H9 (cell line): ENCODE measurements around the gene MFSD11. TPM values are rescaled to one million over a fixed set of nuclear protein-coding genes. Genes with fewer than 3 reads are reported as not detected.

Experiments used
- DNase-seq: peaks from one replicate; pipeline ENCODE4 v3.0.0-alpha.2; 2017
- H2AFZ ChIP-seq: one replicate; pipeline ENCODE4 v1.6.1; 2013; ENCODE audit warnings: mild to moderate bottlenecking, low read length, control low read depth, moderate library complexity
- H2AK5ac ChIP-seq: 2 replicates; pipeline ENCODE4 v1.6.1; 2013; ENCODE audit warnings: low read length, control low read depth, mixed read lengths; ENCODE audit not compliant: insufficient read length
- H2BK120ac ChIP-seq: one replicate; pipeline ENCODE4 v1.6.1; 2013; ENCODE audit warnings: low read depth, mild to moderate bottlenecking, low read length, control low read depth, inconsistent platforms; ENCODE audit not compliant: poor library complexity, severe bottlenecking
- H2BK12ac ChIP-seq: 2 replicates; pipeline ENCODE4 v1.6.1; 2013; ENCODE audit warnings: low read length, control low read depth, mixed read lengths, low read depth; ENCODE audit not compliant: insufficient read length
- H2BK15ac ChIP-seq: 2 replicates; pipeline ENCODE4 v1.6.1; 2013; ENCODE audit warnings: low read depth, low read length, control low read depth
- H2BK20ac ChIP-seq: one replicate; pipeline ENCODE4 v1.6.1; 2013; ENCODE audit warnings: low read depth, mild to moderate bottlenecking, low read length, control low read depth, inconsistent platforms; ENCODE audit not compliant: poor library complexity, severe bottlenecking
- H2BK5ac ChIP-seq: 2 replicates; pipeline ENCODE4 v1.6.1; 2013; ENCODE audit warnings: low read length, control low read depth, mixed read lengths; ENCODE audit not compliant: insufficient read length
- H3K14ac ChIP-seq: 2 replicates; pipeline ENCODE4 v1.6.1; 2013; ENCODE audit warnings: low read length, control low read depth; ENCODE audit not compliant: insufficient read depth
- H3K18ac ChIP-seq: 2 replicates; pipeline ENCODE4 v1.6.1; 2013; ENCODE audit warnings: low read depth, mild to moderate bottlenecking, mixed read lengths, low read length, control low read depth; ENCODE audit not compliant: insufficient read length
- H3K23ac ChIP-seq: 2 replicates; pipeline ENCODE4 v1.6.1; 2013; ENCODE audit warnings: low read length, control low read depth, mixed read lengths, low read depth; ENCODE audit not compliant: insufficient read length
- H3K23me2 ChIP-seq: 2 replicates; pipeline ENCODE4 v1.6.1; 2013; ENCODE audit warnings: low read depth, mild to moderate bottlenecking, mixed read lengths, low read length, control low read depth; ENCODE audit not compliant: insufficient read length, poor library complexity, severe bottlenecking
- H3K27ac ChIP-seq: 2 replicates; pipeline ENCODE4 v1.5.1; 2013; ENCODE audit warnings: low read length, control low read depth, mixed read lengths, low read depth; ENCODE audit not compliant: insufficient read length
- H3K27me3 ChIP-seq: 2 replicates; pipeline ENCODE4 v1.6.1; 2013; ENCODE audit warnings: low read length, control low read depth, inconsistent platforms; ENCODE audit not compliant: insufficient read depth
- H3K4ac ChIP-seq: 2 replicates; pipeline ENCODE4 v1.6.1; 2013; ENCODE audit warnings: low read depth, mild to moderate bottlenecking, control low read depth, inconsistent platforms, low read length, moderate library complexity
- H3K4me1 ChIP-seq: 2 replicates; pipeline ENCODE4 v1.6.1; 2013; ENCODE audit warnings: low read length, control low read depth, inconsistent platforms; ENCODE audit not compliant: insufficient read depth
- H3K4me2 ChIP-seq: 2 replicates; pipeline ENCODE4 v1.6.1; 2013; ENCODE audit warnings: low read length, control low read depth, mixed read lengths; ENCODE audit not compliant: insufficient read length, insufficient read depth
- H3K56ac ChIP-seq: 2 replicates; pipeline ENCODE4 v1.6.1; 2013; ENCODE audit warnings: low read depth, mild to moderate bottlenecking, mixed read lengths, low read length, control low read depth; ENCODE audit not compliant: insufficient read length
- H3K79me1 ChIP-seq: 2 replicates; pipeline ENCODE4 v1.6.1; 2013; ENCODE audit warnings: low read depth, mild to moderate bottlenecking, moderate library complexity, low read length, control low read depth, inconsistent platforms; ENCODE audit not compliant: insufficient read depth, poor library complexity, severe bottlenecking
- H3K79me2 ChIP-seq: 2 replicates; pipeline ENCODE4 v1.6.1; 2013; ENCODE audit warnings: low read length, control low read depth, inconsistent platforms; ENCODE audit not compliant: insufficient read depth
- H3K9ac ChIP-seq: 2 replicates; pipeline ENCODE4 v1.6.1; 2013; ENCODE audit warnings: low read length, control low read depth, mixed read lengths; ENCODE audit not compliant: insufficient read length; ENCODE audit errors: extremely low read depth
- H3K9me3 ChIP-seq: one replicate; pipeline ENCODE4 v1.6.1; 2013; ENCODE audit warnings: low read depth, low read length, inconsistent platforms; ENCODE audit not compliant: control insufficient read depth
- H3T11ph ChIP-seq: one replicate; pipeline ENCODE4 v1.6.1; 2013; ENCODE audit warnings: mild to moderate bottlenecking, low read length, control low read depth, inconsistent platforms
- H4K20me1 ChIP-seq: one replicate; pipeline ENCODE4 v1.6.1; 2013; ENCODE audit not compliant: control insufficient read depth, insufficient read length, insufficient read depth
- H4K5ac ChIP-seq: 2 replicates; pipeline ENCODE4 v1.6.1; 2013; ENCODE audit warnings: low read depth, mild to moderate bottlenecking, mixed read lengths, low read length, control low read depth; ENCODE audit not compliant: insufficient read length
- H4K8ac ChIP-seq: replicated peaks from 2 replicates; pipeline ENCODE4 v1.6.1; 2013; ENCODE audit warnings: low read length, control low read depth, mixed read lengths, low read depth; ENCODE audit not compliant: insufficient read length
- H4K91ac ChIP-seq: 2 replicates; pipeline ENCODE4 v1.6.1; 2013; ENCODE audit warnings: low read depth, mild to moderate bottlenecking, moderate library complexity, mixed read lengths, low read length, control low read depth; ENCODE audit not compliant: insufficient read length
- H3K27ac Mint-ChIP-seq, 3 experiments: 2 replicates in 2 of 3; 3 replicates in 1 of 3; pipeline ENCODE4 v1.8.0; 2020 to 2021; ENCODE audit warnings: mixed read lengths in 3 of 3, mild to moderate bottlenecking in 1 of 3, moderate library complexity in 1 of 3
- H3K27me3 Mint-ChIP-seq: 2 replicates; pipeline ENCODE4 v1.8.0; 2021; ENCODE audit warnings: low read depth, mild to moderate bottlenecking, moderate library complexity, mixed read lengths
- H3K36me3 Mint-ChIP-seq, 3 experiments: 2 replicates in 2 of 3; 3 replicates in 1 of 3; pipeline ENCODE4 v1.8.0; 2020 to 2021; ENCODE audit warnings: low read depth in 3 of 3, mixed read lengths in 3 of 3; ENCODE audit not compliant: insufficient read depth in 1 of 3
- H3K4me1 Mint-ChIP-seq, 2 experiments: 2 replicates each; pipeline ENCODE4 v1.8.0; 2020; ENCODE audit warnings: mixed read lengths in 2 of 2
- H3K4me3 Mint-ChIP-seq, 2 experiments: 2 replicates in 1 of 2; 3 replicates in 1 of 2; pipeline ENCODE4 v1.8.0; 2020 to 2021; ENCODE audit warnings: mild to moderate bottlenecking in 2 of 2, mixed read lengths in 2 of 2, moderate library complexity in 1 of 2
- H3K9me3 Mint-ChIP-seq, 2 experiments: 2 replicates in 1 of 2; 3 replicates in 1 of 2; pipeline ENCODE4 v1.8.0; 2020; ENCODE audit warnings: mild to moderate bottlenecking in 2 of 2, mixed read lengths in 2 of 2, moderate library complexity in 1 of 2
- CTCF ChIP-seq: fragments of 200-600 bp; sonication (generic); conservative IDR thresholded peaks from 3 replicates; pipeline ENCODE4 v1.8.0; 2021; ENCODE audit warnings: antibody characterized with exemption, mild to moderate bottlenecking
- WGBS: extraction: QIAGEN DNeasy Blood & Tissue Kit; methylation state at CpG from one replicate; pipeline ENCODE4 v1.1.7; 2013; ENCODE audit warnings: missing lambda C conversion rate, low lambda C conversion rate, mixed read lengths; ENCODE audit not compliant: insufficient read length; ENCODE audit errors: extremely low coverage; 5-methylcytosine and 5-hydroxymethylcytosine counted together
- total RNA-seq: library from RNA; stranded (reverse); gene quantifications from 2 replicates; pipeline ENCODE4 v1.2.1, GENCODE V29; 2021

Gene MFSD11
- total RNA-seq, 1 experiment from 2014 or later = 19.9 TPM

DNA sequence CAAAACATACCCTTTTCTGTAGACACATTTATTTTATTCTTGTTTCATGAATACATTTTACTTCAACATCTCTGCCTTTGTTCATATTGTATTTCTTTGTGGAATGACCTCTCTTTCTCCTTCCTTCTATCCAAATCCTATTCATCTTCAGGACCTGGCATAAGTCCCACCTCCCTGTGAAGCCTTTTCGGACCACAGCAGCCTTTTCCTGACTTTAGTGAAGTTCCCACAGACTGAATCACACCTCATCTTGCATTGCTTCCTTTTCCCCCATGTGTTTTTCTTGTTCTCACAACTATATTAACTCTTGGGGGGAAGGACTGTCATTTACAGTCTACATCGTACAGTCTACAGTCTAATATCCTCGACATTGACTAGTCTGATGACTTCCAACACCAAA is 58.2 kb downstream of the MFSD11 start:
- Histone ChIP-seq H3K9ac (no peak overlapping the region), H3K18ac (no peak overlapping the region), H2BK5ac (no peak overlapping the region), H4K8ac (no peak overlapping the region), H3K79me1 (no peaks in the 10 kb centered on the region), H3T11ph (no peak overlapping the region), H3K27me3 (no peaks in the 10 kb centered on the region), H3K27ac (no peak overlapping the region), H4K20me1 (no peaks in the 10 kb centered on the region), H2BK15ac (no peak overlapping the region), H3K4me1 (no peaks in the 10 kb centered on the region; the same call in 1 of the 2 replicates), H3K14ac (no peak overlapping the region), H3K4ac (no peak overlapping the region), H3K4me2 (no peak overlapping the region), H3K23ac (no peak overlapping the region), H3K23me2 (no peaks in the 10 kb centered on the region), H2AFZ (no peak overlapping the region), H3K56ac (no peak overlapping the region), H2BK12ac (no peak overlapping the region), H2AK5ac (no peak overlapping the region), H4K91ac (no peak overlapping the region), H3K9me3 (no peaks in the 10 kb centered on the region), H4K5ac (no peak overlapping the region), H3K79me2 (no peaks in the 10 kb centered on the region), H2BK20ac (no peak overlapping the region), H2BK120ac (no peak overlapping the region)
- WGBS = no CpG with 5 or more reads among the region's 3 CpGs
- DNase-seq = no peak
- no peak overlapping the region for H3K4me3 Mint-ChIP-seq
- H3K9me3 Mint-ChIP-seq = peaks cover 0 to 3% of the 10 kb centered on the region in 2 experiments; a peak in 1 of 5 replicates
- peaks cover 14 to 28% of the 10 kb centered on the region in 2 experiments for H3K4me1 Mint-ChIP-seq
- no peak for TF ChIP-seq CTCF
- peaks cover 0 to 4% (median 2%) of the 10 kb centered on the region in 3 experiments; a peak in 1 of 7 replicates for H3K36me3 Mint-ChIP-seq
- H3K27me3 Mint-ChIP-seq = no peaks in the 10 kb centered on the region
- H3K27ac Mint-ChIP-seq = no peak overlapping the region
